NCI-H2107 treated with DMSO at 0.1 percent for 48 hours (cell line): ENCODE data around the gene UBAC2.
"Not testable (repeated sequence)": the region's sequence is repeated elsewhere in the genome, so short reads cannot be mapped to it uniquely, and the experiment has no call there.

Experiments
- DNase-seq: peaks from one replicate; lab custom pipeline; 2025; ENCODE audit not compliant: unreplicated experiment; lab: John Stamatoyannopoulos, UW

UBAC2 gene

GRCh38 chr13:99211421-99212035 lies 10.9 kb downstream of the UBAC2 start:
- no peak for DNase-seq

- no peak for DNase-seq
These were observed 13.6 kb downstream of the UBAC2 start for GRCh38 chr13:99214232-99214631.

DNA sequence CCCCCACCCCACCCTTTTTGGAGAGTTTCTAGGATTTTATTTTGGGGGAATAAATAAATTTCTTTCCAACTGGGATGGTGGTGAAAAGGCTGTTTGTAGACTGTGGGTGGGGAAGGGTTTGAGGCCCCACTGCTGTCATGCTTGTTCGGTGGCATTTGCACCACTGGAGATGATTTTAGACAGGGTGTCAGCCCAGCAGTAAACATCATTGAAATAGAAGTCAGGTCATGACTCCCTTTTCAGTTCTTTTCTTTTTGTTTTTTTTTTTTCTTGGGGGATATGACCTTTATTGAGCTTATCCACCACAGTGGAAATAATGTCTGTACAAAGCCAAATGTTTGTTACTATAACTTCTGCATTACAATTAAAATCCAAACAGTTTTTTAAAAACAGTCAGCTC lies 14.1 kb downstream of the UBAC2 start:
- DNase-seq, result no peak

DNA sequence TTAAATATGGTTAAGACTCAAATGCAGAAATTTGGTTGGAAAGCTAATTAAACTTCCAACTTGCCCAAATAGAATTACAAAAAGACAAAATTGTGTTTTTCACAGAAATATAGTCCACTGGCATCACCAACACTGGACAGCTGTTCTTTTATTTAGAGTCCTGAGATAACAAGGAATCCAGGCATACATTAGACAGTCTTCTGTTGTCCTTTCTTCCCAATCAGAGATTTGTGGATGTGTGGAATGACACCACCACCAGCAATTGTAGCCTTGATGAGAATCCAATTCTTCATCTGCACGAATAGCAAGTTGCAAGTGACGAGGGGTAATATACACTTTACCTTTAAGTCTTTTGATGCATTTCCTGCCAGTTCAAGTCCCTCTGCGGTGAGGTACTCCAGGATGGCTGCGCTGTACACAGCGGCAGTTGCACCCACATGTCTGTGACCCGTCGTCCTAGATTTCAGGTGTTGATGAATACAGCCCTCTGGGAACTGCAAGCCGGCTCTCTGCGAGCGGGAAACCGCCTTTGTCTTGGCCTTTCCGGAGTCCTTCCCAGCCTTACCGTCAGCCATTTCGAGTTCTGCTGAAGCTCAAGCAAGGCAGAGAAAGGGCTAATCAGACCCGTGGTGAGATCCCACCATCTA lies 14.7 kb downstream of the UBAC2 start:
- no peak for DNase-seq

- DNase-seq, result no peak
These were observed 16.9 kb downstream of the UBAC2 start for GRCh38 chr13:99217461-99218110.

GRCh38 chr13:99218126-99218525 lies 17.5 kb downstream of the UBAC2 start:
- DNase-seq, result no peak

GRCh38 chr13:99218545-99218944 lies 17.9 kb downstream of the UBAC2 start:
- no peak for DNase-seq

- no peak for DNase-seq
These were observed 18.3 kb downstream of the UBAC2 start for GRCh38 chr13:99218969-99219368.

DNA sequence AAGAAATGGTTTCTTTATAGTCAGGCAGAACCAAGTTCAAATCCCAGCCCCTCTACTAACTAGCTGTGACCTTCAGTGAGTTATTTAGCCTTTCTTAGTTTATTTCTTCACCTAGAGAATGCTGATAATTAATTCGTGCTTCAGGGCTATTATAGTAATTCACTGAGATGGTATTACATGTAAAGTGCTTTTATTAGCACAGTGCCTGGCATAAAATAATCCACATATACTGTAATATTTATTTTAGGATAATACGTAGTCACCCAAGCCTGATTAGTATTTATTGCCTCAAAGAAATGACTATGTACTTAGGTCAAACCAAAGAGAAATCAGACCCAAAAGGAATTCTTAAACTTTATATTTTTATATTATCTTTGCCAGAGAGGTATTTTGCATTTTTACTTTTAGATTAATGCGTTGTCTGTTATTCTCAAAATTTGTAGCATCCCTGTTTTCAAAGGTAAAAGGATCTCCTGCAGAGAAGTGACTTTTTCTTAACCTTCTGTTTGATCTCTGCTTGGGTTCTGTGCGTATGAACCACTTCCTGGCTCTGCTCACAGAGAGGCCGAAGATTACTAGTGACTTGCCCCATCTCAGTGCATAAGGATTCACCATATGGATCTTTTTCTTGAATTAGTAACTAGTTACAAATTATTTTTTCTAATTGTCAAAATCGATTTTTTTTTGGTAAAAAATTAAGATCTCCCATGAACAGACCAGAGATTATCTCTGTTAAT lies 19.7 kb downstream of the UBAC2 start:
- no peak for DNase-seq

- no peak for DNase-seq
These were observed 21.0 kb downstream of the UBAC2 start for GRCh38 chr13:99221567-99222239.

GRCh38 chr13:99223587-99223986 lies 22.9 kb downstream of the UBAC2 start:
- DNase-seq, result no peak

GRCh38 chr13:99224021-99224420 lies 23.4 kb downstream of the UBAC2 start:
- no peak for DNase-seq

- no peak for DNase-seq
These were observed 24.4 kb downstream of the UBAC2 start for GRCh38 chr13:99225078-99225477.

DNA sequence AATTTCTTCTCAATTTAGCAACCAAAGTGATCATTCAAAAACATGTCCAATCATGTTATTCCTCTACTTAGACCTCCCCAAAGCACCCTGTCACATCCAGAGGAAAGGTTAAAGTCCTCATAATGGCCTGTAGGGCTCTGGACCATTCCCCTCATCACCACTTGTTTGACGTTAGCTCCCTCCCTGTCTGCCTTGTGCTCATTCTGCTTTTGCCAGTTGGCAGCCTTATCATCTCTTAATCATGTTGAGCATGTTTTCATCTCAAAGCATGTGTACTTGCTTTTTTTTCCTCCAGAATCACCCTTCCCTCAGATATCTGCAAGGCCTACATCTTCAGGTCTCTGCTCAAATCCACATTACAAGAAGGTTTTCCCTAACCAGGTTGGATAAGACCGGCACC lies 25.9 kb downstream of the UBAC2 start:
- no peak for DNase-seq

- DNase-seq, result no peak
These were observed 26.8 kb downstream of the UBAC2 start for GRCh38 chr13:99227331-99227900.

DNA sequence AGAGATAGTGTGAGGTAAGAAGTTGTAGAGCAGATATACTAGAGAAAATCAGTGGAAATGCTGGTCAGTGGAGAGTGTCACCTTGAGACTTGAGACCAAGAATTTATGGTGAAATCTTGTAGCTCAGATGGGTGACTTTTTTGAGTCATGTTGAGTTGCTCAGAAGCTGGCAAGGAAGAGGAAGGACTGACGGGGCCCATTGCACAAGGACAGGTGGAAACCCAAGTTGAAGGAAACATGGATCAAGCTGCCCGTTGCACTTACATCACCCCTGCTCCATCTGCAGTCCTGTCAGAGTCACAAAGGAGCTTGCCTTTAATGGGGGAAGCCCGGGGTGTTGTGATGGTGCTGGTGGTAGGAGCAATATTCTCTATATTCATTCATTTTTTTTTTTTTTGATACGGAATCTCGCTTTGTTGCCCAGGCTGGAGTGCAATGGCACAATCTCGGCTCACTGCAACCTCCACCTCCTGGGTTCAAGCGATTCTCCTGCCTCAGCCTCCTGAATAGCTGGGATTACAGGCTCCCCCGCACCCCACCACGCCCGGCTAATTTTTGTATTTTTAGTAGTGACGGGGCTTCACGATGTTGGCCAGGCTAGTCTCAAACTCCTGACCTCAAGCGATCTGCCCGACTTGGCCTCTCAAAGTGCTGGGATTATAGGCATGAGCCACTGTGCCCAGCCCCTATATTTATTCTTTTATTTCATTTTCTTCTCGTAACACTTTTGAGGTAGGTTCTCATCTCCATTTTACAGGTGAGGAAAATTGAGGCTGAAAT lies 27.4 kb downstream of the UBAC2 start:
- DNase-seq, result no peak

GRCh38 chr13:99228737-99229691 lies 28.4 kb downstream of the UBAC2 start:
- no peak for DNase-seq

- not testable (repeated sequence) for DNase-seq
These were observed 29.9 kb downstream of the UBAC2 start for GRCh38 chr13:99230588-99230987.

GRCh38 chr13:99230991-99231390 lies 30.3 kb downstream of the UBAC2 start:
- no peak for DNase-seq
